Parathyroid adenoma (tissue), 2 donors: Measurements from ENCODE around the gene ST7L.

Experiments used
- H2AFZ ChIP-seq: fragments of 300-600 bp; sonication (generic); one replicate; pipeline ENCODE4 v1.7.0; 2017; ENCODE audit warnings: antibody characterized with exemption, mild to moderate bottlenecking
- H3K27ac ChIP-seq: fragments of 300-600 bp; sonication (generic); one replicate; pipeline ENCODE4 v1.7.0; 2017
- H3K27me3 ChIP-seq: fragments of 300-600 bp; sonication (generic); one replicate; pipeline ENCODE4 v1.7.0; 2017; ENCODE audit warnings: low read length; ENCODE audit not compliant: control insufficient read depth, insufficient read depth
- H3K36me3 ChIP-seq: fragments of 300-600 bp; sonication (generic); one replicate; pipeline ENCODE4 v1.7.0; 2017; ENCODE audit warnings: low read length; ENCODE audit not compliant: control insufficient read depth, insufficient read depth
- H3K4me1 ChIP-seq: fragments of 300-600 bp; sonication (generic); one replicate; pipeline ENCODE4 v1.7.0; 2017; ENCODE audit warnings: control low read depth
- H3K4me2 ChIP-seq: fragments of 300-600 bp; sonication (generic); one replicate; pipeline ENCODE4 v1.7.0; 2017; ENCODE audit warnings: low read length
- H3K4me3 ChIP-seq: fragments of 300-600 bp; sonication (generic); one replicate; pipeline ENCODE4 v1.7.0; 2017; ENCODE audit warnings: low read depth, low read length
- H3K79me2 ChIP-seq: fragments of 300-600 bp; sonication (generic); one replicate; pipeline ENCODE4 v1.7.0; 2017; ENCODE audit warnings: control low read depth
- H3K9ac ChIP-seq: fragments of 300-600 bp; sonication (generic); one replicate; pipeline ENCODE4 v1.7.0; 2017; ENCODE audit warnings: mild to moderate bottlenecking
- H3K9me3 ChIP-seq: fragments of 300-600 bp; sonication (generic); one replicate; pipeline ENCODE4 v1.7.0; 2017; ENCODE audit warnings: low read length; ENCODE audit not compliant: control insufficient read depth
- TF ChIP-seq, protein P1 (sequence below): fragments of 300-600 bp; sonication (generic); IDR thresholded peaks from one replicate; pipeline ENCODE4 v1.7.0; 2017; ENCODE audit warnings: antibody characterized with exemption, mild to moderate bottlenecking
- donor health status: primary hyperparathyroidism.

ST7L gene

DNA sequence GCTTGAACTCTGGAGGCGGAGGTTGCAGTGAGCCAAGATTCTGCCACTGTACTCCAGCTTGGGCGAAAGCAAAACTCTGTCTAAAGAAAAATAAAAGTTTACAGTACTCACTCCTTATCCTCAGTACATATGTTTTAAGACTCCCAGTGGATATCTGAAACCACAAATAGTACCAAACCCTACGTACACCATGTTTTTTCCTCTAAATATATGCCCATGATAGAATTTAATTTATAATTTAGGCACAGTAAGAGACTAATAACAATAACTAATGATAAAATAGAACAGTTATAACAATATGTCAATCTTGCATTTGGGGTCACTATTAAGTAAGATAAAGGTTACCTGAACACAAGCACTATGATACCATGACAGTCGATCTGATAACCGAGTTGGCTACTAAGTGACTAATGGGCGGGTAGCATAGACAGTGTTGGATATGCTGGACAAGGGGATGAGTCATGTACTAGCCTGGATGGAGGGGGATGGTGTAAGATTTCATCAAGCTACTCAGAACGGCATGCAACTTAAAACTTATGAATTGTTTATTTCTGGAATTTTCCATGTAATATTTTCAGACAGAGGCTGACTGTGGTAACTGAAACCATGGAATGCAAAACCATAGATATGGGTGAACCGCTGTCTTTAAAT is 43.7 kb downstream of the ST7L start:
- Histone ChIP-seq H3K36me3 (no peaks in the 10 kb centered on the region), H3K27me3 (no peaks in the 10 kb centered on the region), H3K27ac (no peak overlapping the region), H3K79me2 (no peaks in the 10 kb centered on the region), H2AFZ (no peak overlapping the region), H3K4me2 (no peak overlapping the region), H3K9me3 (no peaks in the 10 kb centered on the region), H3K4me3 (no peak overlapping the region), H3K9ac (no peak overlapping the region), H3K4me1 (no peaks in the 10 kb centered on the region)
- TF ChIP-seq, protein P1, sequence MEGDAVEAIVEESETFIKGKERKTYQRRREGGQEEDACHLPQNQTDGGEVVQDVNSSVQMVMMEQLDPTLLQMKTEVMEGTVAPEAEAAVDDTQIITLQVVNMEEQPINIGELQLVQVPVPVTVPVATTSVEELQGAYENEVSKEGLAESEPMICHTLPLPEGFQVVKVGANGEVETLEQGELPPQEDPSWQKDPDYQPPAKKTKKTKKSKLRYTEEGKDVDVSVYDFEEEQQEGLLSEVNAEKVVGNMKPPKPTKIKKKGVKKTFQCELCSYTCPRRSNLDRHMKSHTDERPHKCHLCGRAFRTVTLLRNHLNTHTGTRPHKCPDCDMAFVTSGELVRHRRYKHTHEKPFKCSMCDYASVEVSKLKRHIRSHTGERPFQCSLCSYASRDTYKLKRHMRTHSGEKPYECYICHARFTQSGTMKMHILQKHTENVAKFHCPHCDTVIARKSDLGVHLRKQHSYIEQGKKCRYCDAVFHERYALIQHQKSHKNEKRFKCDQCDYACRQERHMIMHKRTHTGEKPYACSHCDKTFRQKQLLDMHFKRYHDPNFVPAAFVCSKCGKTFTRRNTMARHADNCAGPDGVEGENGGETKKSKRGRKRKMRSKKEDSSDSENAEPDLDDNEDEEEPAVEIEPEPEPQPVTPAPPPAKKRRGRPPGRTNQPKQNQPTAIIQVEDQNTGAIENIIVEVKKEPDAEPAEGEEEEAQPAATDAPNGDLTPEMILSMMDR = no peak

DNA sequence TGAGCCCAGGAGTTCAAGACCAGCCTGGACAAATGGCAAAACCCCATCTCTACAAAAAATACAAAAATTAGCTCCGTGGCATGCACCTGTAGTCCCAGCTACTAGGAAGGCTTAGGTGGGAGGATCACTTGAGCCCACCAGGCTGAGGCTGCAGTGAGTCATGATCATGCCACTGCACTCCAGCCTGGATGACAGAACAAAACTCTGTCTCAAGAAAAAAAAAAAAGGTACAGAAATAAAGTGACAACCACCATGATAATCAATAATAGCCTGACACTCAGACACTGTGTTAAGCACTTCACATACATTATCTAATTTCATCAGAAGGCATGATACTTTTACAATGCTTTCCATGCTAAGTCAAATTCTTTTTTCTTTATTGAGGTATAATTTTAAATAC is 53.1 kb downstream of the ST7L start:
- H3K4me1 ChIP-seq = no peaks in the 10 kb centered on the region
- H3K4me3 ChIP-seq = no peak overlapping the region
- no peaks in the 10 kb centered on the region for H3K36me3 ChIP-seq
- TF ChIP-seq, protein P1 = no peak
- H3K4me2 ChIP-seq = no peak overlapping the region
- H3K27ac ChIP-seq = no peak overlapping the region
- H3K79me2 ChIP-seq = no peaks in the 10 kb centered on the region
- H3K9me3 ChIP-seq = no peaks in the 10 kb centered on the region
- no peak overlapping the region for H2AFZ ChIP-seq
- no peaks in the 10 kb centered on the region for H3K27me3 ChIP-seq
- no peak overlapping the region for H3K9ac ChIP-seq

DNA sequence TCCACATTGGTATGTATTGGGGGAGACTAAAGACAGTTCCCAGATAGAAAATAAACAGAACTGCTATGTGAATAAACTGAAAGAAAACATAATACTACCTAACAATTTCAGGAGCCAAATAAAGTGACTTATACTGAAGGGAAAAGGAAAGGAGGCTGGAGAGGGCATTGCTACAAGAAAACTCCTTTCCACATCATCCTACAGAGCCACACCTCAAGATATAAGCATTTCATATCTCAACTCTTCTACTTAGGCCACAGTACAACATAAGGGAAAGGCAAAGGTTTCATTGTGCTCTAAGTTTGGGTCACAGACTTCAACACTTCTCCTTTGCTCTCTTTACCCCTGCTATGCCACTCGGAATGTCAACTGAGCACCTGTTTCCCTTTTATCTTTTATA is 54.9 kb downstream of the ST7L start:
- Histone ChIP-seq H3K36me3 (no peaks in the 10 kb centered on the region), H3K4me3 (no peak overlapping the region)

DNA sequence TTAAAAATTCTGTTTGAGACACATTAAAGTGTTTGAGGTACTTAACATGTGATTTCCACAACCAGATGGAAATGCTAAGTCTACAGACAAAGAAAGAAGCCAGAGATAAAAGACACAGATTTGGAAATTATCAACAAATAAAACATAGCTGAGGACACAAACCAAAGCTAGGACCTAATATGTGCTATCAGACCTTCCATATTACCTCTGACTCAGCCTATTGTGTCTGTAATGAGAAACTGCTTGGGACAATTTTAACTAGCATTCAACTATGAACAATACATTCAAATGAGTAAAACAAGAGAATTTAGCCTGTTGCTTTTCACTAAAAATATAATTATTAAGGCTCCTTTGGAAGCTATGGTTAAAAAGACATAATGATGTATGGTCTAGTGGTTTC is 55.6 kb downstream of the ST7L start:
- H3K79me2 ChIP-seq = no peaks in the 10 kb centered on the region
- TF ChIP-seq, protein P1 = no peak
- H3K4me1 ChIP-seq = no peaks in the 10 kb centered on the region
- no peak overlapping the region for H3K27ac ChIP-seq
- no peaks in the 10 kb centered on the region for H3K9me3 ChIP-seq
- H3K4me2 ChIP-seq = no peak overlapping the region
- no peaks in the 10 kb centered on the region for H3K27me3 ChIP-seq
- H3K9ac ChIP-seq = no peak overlapping the region
- H3K36me3 ChIP-seq = no peaks in the 10 kb centered on the region
- H3K4me3 ChIP-seq = no peak overlapping the region
- no peak overlapping the region for H2AFZ ChIP-seq

More for the DNA sequence above, 54.9 kb downstream of the ST7L start:
- H3K27ac ChIP-seq = no peak overlapping the region
- no peaks in the 10 kb centered on the region for H3K4me1 ChIP-seq
- no peak overlapping the region for H2AFZ ChIP-seq
- H3K27me3 ChIP-seq = no peaks in the 10 kb centered on the region
- no peaks in the 10 kb centered on the region for H3K79me2 ChIP-seq
- no peak overlapping the region for H3K9ac ChIP-seq
- H3K4me2 ChIP-seq = no peak overlapping the region
- no peaks in the 10 kb centered on the region for H3K9me3 ChIP-seq
- TF ChIP-seq, protein P1 = no peak

DNA sequence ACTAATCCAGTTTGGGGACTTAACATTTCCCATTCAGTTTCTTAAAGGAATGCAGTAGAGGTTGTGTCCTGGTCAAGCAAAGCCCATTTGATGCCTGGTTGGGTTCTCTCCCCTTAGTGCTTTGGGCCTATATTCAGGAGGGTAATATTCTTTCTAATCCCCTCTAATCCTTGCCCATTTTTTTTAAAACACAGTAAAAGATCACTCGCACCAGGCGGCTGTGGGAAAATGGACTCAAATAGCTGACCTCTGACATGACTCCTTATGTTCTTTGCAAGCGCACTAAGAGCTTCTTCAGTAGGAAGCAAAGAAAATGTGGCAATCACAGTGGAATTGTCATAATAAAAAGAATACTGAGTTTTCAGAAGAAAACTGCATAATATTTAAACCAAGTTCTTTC is 60.3 kb downstream of the ST7L start:
- Histone ChIP-seq H3K79me2 (no peaks in the 10 kb centered on the region), H2AFZ (no peak overlapping the region), H3K9ac (no peak overlapping the region), H3K4me2 (no peak overlapping the region), H3K27ac (no peak overlapping the region), H3K9me3 (no peaks in the 10 kb centered on the region), H3K4me1 (no peaks in the 10 kb centered on the region), H3K36me3 (no peaks in the 10 kb centered on the region), H3K27me3 (no peaks in the 10 kb centered on the region), H3K4me3 (no peak overlapping the region)
- TF ChIP-seq, protein P1 = no peak
